ENCODE data around the gene ZNF107. TPM values are rescaled to one million over a fixed set of nuclear protein-coding genes. Genes with fewer than 3 reads are reported as not detected.
"Not testable (repeated sequence)": the region's sequence is repeated elsewhere in the genome, so short reads cannot be mapped to it uniquely, and the experiment has no call there.

The ZNF107 gene
- total and polyA plus RNA-seq, 7 donors, result 0.60 to 8.3 (median 3.3) TPM

DNA sequence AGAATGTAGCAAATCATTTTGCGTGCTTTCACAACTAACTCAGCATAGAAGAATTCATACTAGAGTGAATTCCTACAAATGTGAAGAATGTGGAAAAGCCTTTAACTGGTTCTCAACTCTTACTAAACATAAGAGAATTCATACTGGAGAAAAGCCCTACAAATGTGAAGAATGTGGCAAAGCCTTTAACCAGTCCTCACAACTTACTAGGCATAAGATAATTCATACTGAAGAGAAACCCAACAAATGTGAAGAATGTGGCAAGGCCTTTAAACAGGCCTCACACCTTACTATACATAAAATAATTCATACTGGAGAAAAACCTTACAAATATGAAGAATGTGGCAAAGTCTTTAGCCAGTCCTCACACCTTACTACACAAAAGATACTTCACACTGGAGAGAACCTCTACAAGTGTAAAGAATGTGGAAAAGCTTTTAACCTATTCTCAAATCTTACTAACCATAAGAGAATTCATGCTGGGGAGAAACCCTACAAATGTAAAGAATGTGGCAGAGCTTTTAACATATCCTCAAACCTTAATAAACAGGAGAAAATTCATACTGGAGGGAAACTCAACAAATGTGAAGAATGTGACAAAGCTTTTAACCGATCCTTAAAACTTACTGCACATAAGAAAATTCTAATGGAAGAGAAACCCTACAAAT lies 40.8 kb downstream of the ZNF107 start:
- Histone ChIP-seq H3K36me3 (peaks cover 0 to 18% (median 11%) of the 10 kb centered on the region in 4 donors), H3K4me1 (no peaks in the 10 kb centered on the region), H3K4me3 (no peak overlapping the region), H3K27ac (no peak overlapping the region), H3K9me3 (peaks cover 9 to 25% (median 20%) of the 10 kb centered on the region in 4 donors), H3K27me3 (no peaks in the 10 kb centered on the region)
- DNase-seq, result no peak
- 97 to 98% methylated on average over 2 of the region's 2 CpGs for WGBS, 2 donors
- intact Hi-C loops (cut with DNase I), result no loop called here
- no peak for TF ChIP-seq POLR2A (IDR thresholded peaks at IDR 0.05)
- TF ChIP-seq, protein P1, sequence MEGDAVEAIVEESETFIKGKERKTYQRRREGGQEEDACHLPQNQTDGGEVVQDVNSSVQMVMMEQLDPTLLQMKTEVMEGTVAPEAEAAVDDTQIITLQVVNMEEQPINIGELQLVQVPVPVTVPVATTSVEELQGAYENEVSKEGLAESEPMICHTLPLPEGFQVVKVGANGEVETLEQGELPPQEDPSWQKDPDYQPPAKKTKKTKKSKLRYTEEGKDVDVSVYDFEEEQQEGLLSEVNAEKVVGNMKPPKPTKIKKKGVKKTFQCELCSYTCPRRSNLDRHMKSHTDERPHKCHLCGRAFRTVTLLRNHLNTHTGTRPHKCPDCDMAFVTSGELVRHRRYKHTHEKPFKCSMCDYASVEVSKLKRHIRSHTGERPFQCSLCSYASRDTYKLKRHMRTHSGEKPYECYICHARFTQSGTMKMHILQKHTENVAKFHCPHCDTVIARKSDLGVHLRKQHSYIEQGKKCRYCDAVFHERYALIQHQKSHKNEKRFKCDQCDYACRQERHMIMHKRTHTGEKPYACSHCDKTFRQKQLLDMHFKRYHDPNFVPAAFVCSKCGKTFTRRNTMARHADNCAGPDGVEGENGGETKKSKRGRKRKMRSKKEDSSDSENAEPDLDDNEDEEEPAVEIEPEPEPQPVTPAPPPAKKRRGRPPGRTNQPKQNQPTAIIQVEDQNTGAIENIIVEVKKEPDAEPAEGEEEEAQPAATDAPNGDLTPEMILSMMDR (IDR thresholded peaks at IDR 0.05), result no peak
- no peak for TF ChIP-seq EP300 (IDR thresholded peaks at IDR 0.05)
- TF ChIP-seq POLR2AphosphoS5 (IDR thresholded peaks at IDR 0.05), result no peak

GRCh38 chr7:64717896-64718295 lies 52.0 kb downstream of the ZNF107 start:
- intact Hi-C loops (cut with DNase I); H3K9me3 ChIP-seq: not testable (repeated sequence)
- WGBS, 2 donors, result 96% methylated on average over 29 of the region's 29 CpGs

GRCh38 chr7:64729089-64729848 lies 63.3 kb downstream of the ZNF107 start:
- no peak for TF ChIP-seq POLR2A (IDR thresholded peaks at IDR 0.05)
- TF ChIP-seq POLR2AphosphoS5 (IDR thresholded peaks at IDR 0.05), result no peak
- H3K27ac ChIP-seq, result no peak overlapping the region
- DNase-seq, result no peak
- no peaks in the 10 kb centered on the region for H3K4me1 ChIP-seq
- WGBS, 2 donors, result 75 to 76% methylated on average over 3 of the region's 3 CpGs
- peaks cover 0 to 2% (median 0%) of the 10 kb centered on the region in 4 donors for H3K9me3 ChIP-seq
- no peaks in the 10 kb centered on the region for H3K36me3 ChIP-seq
- intact Hi-C loops (cut with DNase I), result no loop called here
- H3K4me3 ChIP-seq, result no peak overlapping the region
- no peaks in the 10 kb centered on the region for H3K27me3 ChIP-seq

More at GRCh38 chr7:64717896-64718295, 52.0 kb downstream of the ZNF107 start:
- not testable (repeated sequence) for H3K27me3 ChIP-seq, DNase-seq, H3K4me3 ChIP-seq, H3K27ac ChIP-seq, H3K4me1 ChIP-seq, H3K36me3 ChIP-seq

DNA sequence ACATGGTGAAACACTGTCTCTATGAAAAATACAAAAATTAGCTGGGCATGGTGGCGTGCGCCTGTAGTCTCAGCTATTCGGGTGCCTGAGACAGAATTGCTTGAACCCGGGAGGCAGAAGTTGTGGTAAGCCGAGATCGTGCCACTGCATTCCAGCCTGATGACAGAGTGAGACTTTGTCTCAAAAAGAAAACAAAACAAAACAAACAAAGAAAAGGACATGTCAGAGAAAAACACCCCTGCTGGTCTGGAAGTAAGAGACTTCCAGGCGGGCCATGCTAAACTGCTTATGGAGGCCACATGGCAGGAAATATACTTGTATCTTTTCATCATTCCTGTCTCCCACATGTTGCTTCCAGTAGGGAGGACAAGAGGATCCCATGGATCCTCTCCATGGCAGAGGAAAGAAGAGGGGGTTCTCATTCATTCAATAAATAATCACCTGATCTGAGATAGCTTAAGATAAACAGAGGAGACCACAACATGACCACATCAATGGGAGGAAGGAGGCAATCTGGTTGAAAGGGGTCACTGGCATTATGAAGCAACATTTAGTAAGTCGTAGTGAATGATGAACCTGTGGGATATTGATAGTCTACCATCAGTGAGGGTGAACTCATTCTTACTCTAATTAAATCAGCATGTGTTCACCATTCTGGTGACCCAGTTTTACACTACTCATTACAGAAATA lies 67.8 kb downstream of the ZNF107 start:
- intact Hi-C loops (cut with DNase I), result no loop called here
- no peaks in the 10 kb centered on the region for H3K4me1 ChIP-seq

GRCh38 chr7:64736575-64736974 lies 70.6 kb downstream of the ZNF107 start:
- Histone ChIP-seq H3K27me3 (no peaks in the 10 kb centered on the region), H3K9me3 (peaks cover 0 to 2% (median 0%) of the 10 kb centered on the region in 4 donors), H3K4me1 (no peaks in the 10 kb centered on the region), H3K27ac (no peak overlapping the region), H3K4me3 (no peak overlapping the region), H3K36me3 (no peaks in the 10 kb centered on the region)
- TF ChIP-seq POLR2A (IDR thresholded peaks at IDR 0.05), result no peak
- TF ChIP-seq POLR2AphosphoS5 (IDR thresholded peaks at IDR 0.05), result no peak
- no peak for TF ChIP-seq EP300 (IDR thresholded peaks at IDR 0.05)
- TF ChIP-seq, protein P1 (IDR thresholded peaks at IDR 0.05), result no peak
- intact Hi-C loops (cut with DNase I), result no loop called here
- WGBS, 2 donors, result 92 to 96% methylated on average over 20 of the region's 20 CpGs
- no peak for DNase-seq

More for the DNA sequence above, 67.8 kb downstream of the ZNF107 start:
- Histone ChIP-seq H3K4me3 (no peak overlapping the region), H3K27me3 (no peaks in the 10 kb centered on the region), H3K36me3 (no peaks in the 10 kb centered on the region), H3K9me3 (peaks cover 0 to 2% (median 0%) of the 10 kb centered on the region in 4 donors), H3K27ac (no peak overlapping the region)
- DNase-seq, result no peak
- no peak for TF ChIP-seq POLR2A (IDR thresholded peaks at IDR 0.05)
- TF ChIP-seq EP300 (IDR thresholded peaks at IDR 0.05), result no peak
- no peak for TF ChIP-seq POLR2AphosphoS5 (IDR thresholded peaks at IDR 0.05)
- TF ChIP-seq, protein P1 (IDR thresholded peaks at IDR 0.05), result no peak
- WGBS, 2 donors, result 91 to 94% methylated on average over 8 of the region's 8 CpGs

GRCh38 chr7:64738403-64738802 lies 72.5 kb downstream of the ZNF107 start:
- intact Hi-C loops (cut with DNase I); H3K27me3 ChIP-seq; DNase-seq; H3K4me1 ChIP-seq; H3K36me3 ChIP-seq; H3K4me3 ChIP-seq; H3K27ac ChIP-seq; H3K9me3 ChIP-seq: not testable (repeated sequence)
- 95% methylated on average over 22 of the region's 29 CpGs for WGBS, 2 donors

DNA sequence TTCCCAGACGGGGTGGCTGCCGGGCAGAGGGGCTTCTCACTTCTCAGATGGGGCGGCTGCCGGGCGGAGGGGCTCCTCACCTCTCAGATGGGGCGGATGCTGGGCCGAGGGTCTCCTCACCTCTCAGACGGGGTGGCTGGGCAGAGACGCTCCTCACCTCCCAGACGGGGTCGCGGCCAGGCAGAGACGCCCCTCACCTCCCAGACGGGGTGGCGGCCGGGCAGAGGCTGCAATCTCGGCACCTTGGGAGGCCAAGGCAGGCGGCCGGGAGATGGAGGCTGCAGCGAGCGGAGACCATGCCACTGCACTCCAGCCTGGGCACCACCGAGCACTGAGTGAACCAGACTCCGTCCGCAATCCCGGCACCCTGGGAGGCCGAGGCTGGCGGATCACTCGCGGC lies 73.0 kb downstream of the ZNF107 start:
- H3K4me1 ChIP-seq; H3K27ac ChIP-seq; H3K27me3 ChIP-seq; H3K9me3 ChIP-seq; H3K4me3 ChIP-seq; DNase-seq; H3K36me3 ChIP-seq; intact Hi-C loops (cut with DNase I): not testable (repeated sequence)
- 94% methylated on average over 29 of the region's 29 CpGs for whole genome bisulfite sequencing, 2 donors
